HG02610 (cell line): ENCODE data around the gene HES6.
"Not testable (repeated sequence)": the region's sequence is repeated elsewhere in the genome, so short reads cannot be mapped to it uniquely, and the experiment has no call there.

Experiments used
- ATAC-seq: cut with Tn5 transposase; IDR thresholded peaks from one replicate; pipeline ENCODE4 v1.9.1; 2021; ENCODE audit warnings: mild to moderate bottlenecking, moderate library complexity; ENCODE audit not compliant: unreplicated experiment

HES6 gene

DNA sequence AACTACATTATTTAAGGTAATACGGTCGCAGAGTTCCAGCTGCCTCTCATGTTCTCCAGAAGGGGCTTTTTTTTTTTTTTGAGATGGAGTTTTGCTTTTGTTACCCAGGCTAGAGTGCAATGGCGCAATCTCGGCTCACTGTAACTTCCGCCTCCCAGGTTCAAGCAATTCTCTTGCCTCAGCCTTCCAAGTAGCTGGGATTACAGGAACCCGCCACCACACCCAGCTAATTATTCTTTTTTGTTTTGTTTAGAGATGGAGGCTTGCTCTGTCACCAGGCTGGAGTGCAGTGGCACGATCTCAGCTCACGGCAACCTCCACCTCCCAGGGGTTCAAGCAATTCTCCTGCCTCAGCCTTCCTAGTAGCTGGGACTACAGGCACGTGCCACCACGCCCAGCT is 33.6 kb upstream of the HES6 start:
- not testable (repeated sequence) for ATAC-seq

GRCh38 chr2:238272156-238272555 is 32.3 kb upstream of the HES6 start:
- ATAC-seq, result no peak

DNA sequence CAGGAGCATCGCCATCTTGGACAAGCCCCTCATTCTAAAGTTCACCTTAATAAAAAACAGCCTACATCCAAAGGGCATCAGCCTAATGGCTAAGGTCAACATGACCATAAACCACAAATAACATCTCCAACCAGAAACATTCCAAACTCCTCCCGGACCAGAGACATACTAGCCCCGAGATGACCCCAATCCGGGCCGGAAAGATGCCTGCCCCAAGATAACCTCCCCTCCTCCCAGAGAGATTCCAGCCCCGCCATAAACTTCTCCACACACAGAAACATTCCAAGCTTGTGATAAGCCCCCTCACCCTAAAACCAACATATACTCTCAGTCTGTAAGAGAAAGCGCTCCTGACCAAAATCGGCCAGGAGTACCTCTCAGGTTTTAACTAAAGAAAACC is 31.8 kb upstream of the HES6 start:
- ATAC-seq, result not testable (repeated sequence)

DNA sequence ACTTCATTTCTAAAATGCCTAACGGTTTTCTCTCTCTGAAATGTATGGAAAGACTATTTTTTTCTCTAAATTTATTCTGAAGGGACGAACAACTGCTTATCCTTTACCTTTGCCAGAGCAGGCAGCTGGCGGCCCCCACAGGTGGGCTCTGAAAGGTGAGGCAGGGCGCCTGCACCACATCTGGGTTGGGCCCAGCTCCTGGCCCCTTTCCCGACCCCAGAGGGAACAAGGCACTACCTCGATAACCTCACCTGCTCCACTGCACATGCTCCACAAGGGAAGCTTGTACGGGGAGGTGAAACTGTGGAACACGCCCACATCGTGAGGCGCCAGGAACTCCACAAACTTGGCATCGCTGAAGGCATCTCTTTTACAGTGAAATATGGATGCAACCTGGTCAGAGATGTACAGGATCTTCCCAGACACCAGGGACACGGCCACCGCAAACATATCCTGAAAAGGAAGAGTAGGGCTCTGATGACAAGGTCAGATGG is 31.3 kb upstream of the HES6 start:
- no peak for ATAC-seq

- no peak for ATAC-seq
Measured at GRCh38 chr2:238270606-238271005, 30.8 kb upstream of the HES6 start.

DNA sequence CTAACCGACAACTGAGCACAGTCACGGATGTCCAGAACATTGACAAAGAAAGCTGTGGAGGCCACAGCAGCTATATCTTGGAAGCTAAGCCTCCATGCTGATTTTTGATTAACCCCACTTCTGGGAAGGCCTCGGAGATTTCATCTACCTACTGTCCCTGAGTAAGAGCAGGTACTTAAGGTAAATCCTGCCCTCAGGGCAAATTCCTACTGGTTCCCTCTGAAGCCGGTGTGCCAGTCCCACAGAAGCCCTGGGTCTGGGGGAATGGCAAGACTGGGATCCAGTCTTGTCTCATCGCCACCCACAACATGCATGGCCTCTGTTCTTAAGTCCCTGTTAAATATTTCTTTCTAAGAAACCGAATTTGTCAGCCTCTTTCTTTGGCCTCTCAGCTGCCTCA is 29.9 kb upstream of the HES6 start:
- ATAC-seq, result no peak

- ATAC-seq, result no peak
Measured at GRCh38 chr2:238267884-238268680, 28.2 kb upstream of the HES6 start.

GRCh38 chr2:238267341-238267710 is 27.5 kb upstream of the HES6 start:
- no peak for ATAC-seq

- ATAC-seq, result no peak
Measured at GRCh38 chr2:238265605-238266004, 25.8 kb upstream of the HES6 start.

DNA sequence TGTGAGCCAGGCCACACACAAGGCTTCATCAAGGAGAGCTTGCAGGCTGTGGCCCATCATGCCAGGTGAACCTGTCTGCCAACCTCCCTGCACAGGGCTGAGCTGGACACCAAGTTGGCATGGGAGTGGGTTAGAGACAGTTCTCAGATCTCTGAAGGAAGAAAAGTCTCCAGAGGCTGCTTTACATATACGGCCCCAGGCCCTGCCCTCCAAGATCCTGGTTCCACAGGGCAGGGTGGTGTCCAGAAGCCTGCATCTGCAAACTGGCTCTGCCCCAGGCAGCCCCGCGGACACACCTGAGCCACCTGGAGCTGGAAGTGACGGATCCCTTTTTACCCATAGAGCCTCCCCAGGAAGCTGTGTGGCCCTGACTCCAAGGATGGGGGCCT is 24.2 kb upstream of the HES6 start:
- no peak for ATAC-seq

DNA sequence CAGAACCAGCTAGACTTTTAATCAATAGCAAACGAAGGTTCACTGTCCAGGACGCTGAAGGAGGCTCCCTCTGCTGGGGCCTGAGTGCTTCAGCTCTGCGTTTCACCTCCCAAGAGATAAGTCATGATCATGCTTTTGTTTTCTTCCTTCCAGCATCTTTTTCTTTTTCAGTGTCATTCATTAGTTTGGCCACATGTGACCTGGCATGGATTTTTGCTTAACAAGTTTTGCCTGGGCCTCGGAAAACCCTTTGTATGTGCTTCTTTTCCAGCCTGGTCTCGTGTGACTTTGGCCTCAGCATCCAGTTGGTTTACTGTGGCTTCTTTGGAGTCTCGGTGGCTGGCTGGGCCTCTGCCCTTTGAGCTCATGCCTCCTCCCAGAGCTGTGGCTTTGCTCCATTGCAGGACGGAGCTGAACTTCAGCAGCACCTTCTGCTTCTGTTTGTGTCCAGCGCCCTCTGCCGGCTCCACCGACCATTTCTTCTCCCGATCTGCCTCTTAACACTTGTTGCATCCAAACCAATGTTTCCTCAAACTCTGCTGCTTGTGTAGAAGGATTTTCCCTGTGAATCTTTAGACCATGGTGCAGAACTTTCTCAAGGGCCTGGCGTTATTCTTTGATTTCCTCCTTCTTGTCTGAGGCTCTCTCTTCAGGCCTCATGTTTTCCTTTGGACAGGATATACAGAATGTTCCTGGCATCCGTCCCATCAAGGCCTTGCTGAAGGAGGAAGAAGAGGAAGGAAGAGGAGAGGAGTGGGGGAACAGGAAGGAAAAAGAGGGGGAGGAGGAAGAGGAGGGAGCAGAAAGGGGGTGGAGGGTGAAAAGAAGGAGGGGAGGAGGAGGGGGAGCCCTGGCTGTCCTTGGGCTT is 23.6 kb upstream of the HES6 start:
- ATAC-seq, result no peak

- no peak for ATAC-seq
Measured at GRCh38 chr2:238262496-238263122, 22.8 kb upstream of the HES6 start.

DNA sequence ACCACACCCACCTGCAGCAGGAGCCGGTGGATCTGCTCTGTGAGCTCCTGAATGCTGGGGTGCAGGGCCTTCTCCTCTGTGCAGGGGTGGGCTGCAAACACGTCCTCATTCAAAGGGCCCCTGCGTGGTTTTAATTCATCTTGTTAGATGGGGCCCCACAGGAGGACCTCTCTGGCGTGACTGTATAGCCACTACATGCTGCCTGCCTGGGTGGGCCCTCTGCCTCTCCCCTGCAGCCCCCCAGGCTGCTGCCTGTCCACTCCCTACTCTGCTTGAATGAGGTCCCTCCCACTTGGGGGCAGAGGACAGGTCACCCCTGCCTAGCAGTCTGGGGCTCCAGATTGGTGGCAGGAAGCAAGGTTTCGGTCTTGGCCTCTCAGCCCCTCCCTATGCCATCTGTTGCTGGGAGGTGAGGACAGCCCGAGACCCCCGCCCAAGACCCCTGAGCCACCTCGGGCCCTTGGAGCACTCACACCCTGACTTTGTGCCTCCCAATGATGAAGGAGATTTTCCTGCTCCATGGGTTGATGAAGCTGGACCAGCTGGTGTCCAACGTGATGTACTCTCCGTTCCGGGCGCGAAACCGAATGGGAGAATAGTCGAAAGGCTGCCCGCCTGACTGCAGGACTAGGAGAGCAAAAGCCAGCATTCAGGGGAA is 22.0 kb upstream of the HES6 start:
- ATAC-seq, result no peak

GRCh38 chr2:238260883-238261282 is 21.0 kb upstream of the HES6 start:
- ATAC-seq, result no peak

DNA sequence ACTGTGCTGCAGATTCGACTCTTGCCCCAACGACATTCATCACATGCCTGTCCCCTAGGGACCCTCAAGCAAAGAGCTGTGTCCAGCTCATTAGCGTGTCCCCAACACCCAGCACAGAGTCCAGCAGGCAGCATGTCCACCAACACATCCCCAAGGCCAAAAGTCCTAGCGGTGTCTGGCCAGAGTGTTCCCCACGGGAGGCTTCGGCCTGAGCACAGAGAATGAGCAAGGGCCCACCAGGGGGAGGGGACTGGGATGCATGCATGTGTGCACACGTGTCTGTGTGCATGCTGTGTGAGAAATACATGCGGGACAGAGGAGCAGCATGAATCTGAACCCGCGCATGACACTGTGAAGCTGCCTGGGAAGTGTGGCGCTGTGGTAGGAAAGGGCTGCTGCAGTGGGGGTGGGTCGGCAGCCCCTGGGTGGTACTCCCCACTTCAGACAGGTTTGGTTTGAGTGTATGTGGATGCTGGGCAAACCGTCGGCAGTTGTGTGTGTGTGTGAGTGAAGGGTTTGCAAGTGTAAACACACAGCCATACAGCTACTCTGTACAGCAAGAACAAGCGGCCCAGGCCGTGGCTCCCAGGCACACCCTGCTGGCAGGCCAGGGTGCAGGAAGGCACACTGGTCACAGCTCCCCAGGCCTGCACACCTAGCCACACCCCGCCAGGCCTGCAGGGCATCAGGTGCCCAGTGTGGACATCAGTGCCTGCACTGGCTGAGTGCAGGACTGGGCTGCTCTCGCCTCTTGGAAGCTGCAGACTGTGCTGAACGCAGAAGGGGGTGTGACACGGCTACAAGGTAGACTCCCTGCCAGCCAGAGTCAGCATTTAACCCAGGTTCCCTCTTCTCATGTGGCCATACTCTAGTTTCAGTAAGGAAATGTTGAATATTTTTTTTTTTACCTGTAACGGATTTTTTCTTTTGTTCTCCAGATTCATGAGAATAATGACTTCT is 19.5 kb upstream of the HES6 start:
- ATAC-seq, result no peak

DNA sequence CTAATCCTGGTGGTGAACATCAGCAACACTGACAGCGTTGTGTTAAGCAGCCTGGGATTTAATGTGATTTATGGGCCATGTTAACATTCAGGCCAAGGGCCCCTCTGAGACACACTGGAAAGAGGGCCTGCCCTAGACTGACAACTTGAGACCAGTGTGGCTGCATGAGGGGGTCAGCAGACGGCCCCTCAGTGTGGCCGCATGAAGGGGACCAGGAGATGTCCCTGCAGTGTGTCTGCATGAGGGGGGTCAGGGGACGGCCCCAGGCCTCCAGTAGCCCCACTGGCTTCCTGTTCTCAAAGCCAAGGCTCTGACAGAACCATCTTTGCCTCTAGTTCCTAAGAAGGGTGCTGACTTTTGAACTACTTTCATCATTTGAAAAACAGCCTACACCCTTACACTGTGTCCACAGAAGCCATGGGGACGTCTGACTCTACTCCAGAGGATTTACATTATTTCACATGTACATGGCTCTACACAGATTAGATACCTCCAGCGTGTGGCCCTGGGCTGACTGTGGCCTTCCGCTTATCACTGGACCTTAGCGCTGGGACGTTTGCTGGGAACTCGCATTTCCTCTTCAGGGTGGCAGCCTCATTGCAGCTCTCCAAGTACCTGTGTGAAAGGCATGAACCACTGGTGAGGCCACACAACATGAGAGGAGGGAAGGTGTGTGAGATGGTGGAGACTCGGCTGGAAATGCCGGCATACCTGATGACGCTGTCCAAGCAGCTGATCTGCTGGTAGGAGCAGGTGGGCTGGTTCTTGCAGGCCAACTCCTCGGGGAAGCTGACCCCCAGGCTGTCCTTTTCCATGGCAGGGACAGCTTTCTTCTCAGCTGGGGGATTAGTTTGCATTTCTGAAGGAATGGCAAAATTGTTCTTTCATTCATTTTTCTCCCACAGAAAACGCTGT is 18.2 kb upstream of the HES6 start:
- ATAC-seq, result no peak

DNA sequence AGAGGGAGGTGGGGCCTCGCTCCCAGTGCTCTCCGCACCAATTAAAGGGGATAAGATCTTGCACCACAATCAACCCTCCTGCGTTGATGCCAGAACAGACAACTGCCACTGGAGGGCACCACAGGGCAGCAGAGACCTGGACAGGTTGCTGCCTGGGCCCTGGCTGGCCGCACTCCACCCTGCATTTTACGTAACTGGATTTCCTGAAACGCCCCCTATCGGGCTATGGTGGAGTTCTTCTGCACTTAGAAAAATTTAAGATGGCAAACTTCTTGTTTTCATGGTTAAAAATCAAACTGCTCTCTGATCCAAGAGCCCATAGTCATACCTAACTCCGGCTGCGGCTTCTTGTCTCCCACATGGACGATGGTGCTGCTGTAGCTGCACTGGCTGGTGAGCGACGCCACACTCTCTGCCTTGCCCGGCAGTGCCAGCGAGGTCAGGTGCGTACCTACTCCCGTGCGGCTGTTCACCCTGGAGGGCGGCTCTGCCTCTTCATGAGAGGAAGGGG is 16.8 kb upstream of the HES6 start:
- ATAC-seq, result no peak

- ATAC-seq, result no peak
Measured at GRCh38 chr2:238256111-238256510, 16.3 kb upstream of the HES6 start.

DNA sequence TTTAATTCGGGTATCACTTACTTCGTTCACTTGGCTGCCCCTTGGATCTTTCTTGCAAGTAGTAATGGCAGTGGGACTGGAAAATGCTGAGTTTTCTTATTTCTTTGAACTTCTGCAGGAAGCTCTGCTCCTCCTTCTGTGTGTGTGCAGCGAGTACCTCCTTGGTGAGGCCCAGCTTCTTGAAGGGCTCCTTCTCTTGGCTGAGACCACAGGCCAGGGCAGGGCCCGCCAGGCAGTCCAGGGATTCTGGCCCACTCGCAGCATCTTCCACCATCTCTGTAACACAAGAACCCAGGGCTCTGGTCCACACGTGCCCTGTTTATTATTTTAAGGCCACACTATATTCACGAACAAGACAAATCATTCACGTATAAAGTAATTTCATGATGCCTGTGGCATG is 15.8 kb upstream of the HES6 start:
- ATAC-seq, result no peak
